ENCODE data around the gene ATAT1.

DNA sequence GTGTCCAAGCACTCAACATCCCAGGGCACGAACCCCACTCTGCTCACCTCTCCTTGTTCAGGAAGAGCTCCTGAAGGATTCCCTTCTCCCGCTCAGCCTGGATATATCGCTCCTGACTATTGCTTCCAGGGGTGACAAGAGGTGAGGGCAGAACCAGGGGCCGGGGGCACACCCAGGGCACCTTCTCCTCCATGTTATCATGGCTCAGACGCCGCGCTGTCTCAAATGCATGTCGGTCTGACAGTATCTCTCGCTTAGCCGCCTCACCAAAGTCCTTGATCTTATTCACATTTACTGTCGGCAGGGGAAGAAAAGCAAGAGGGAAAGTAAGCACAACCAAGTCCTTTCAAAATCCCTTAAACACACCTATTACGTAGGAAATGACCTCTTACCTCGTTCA is 22.7 kb upstream of the ATAT1 start:
- TF ChIP-seq, protein P1, sequence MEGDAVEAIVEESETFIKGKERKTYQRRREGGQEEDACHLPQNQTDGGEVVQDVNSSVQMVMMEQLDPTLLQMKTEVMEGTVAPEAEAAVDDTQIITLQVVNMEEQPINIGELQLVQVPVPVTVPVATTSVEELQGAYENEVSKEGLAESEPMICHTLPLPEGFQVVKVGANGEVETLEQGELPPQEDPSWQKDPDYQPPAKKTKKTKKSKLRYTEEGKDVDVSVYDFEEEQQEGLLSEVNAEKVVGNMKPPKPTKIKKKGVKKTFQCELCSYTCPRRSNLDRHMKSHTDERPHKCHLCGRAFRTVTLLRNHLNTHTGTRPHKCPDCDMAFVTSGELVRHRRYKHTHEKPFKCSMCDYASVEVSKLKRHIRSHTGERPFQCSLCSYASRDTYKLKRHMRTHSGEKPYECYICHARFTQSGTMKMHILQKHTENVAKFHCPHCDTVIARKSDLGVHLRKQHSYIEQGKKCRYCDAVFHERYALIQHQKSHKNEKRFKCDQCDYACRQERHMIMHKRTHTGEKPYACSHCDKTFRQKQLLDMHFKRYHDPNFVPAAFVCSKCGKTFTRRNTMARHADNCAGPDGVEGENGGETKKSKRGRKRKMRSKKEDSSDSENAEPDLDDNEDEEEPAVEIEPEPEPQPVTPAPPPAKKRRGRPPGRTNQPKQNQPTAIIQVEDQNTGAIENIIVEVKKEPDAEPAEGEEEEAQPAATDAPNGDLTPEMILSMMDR (IDR thresholded peaks at IDR 0.05): no peak
- no peak for TF ChIP-seq EP300 (IDR thresholded peaks at IDR 0.05)
- TF ChIP-seq POLR2AphosphoS5 (IDR thresholded peaks at IDR 0.05): no peak

Data from suprapubic skin (tissue), 4 donors.